Esophagus muscularis mucosa (tissue), 4 donors: ENCODE data around the gene NDUFS8. TPM values are rescaled to one million over a fixed set of nuclear protein-coding genes. Genes with fewer than 3 reads are reported as not detected.

ENCODE experiments used
- DNase-seq: peaks from one replicate; pipeline ENCODE4 v3.0.0-alpha.2; 2017; ENCODE audit errors: extremely low spot score
- H3K27ac ChIP-seq, 4 donors: fragments of 200-600 bp; sonication (generic); replicated peaks in 1 of 4; 1 replicate in 3 of 4; 2 replicates in 1 of 4; pipeline ENCODE4 v1.5.1; 2016 to 2019; ENCODE audit warnings: mild to moderate bottlenecking in 1 of 4
- H3K27me3 ChIP-seq, 4 donors: fragments of 200-600 bp; sonication (generic); one replicate each; pipeline versions ENCODE4 v1.5.1 to v1.6.0; 2016 to 2019
- H3K36me3 ChIP-seq, 4 donors: fragments of 200-600 bp; sonication (generic); one replicate each; pipeline ENCODE4 v1.5.1; 2016 to 2019
- H3K4me1 ChIP-seq, 4 donors: fragments of 200-600 bp; sonication (generic); one replicate each; pipeline ENCODE4 v1.5.1; 2016 to 2019
- H3K4me3 ChIP-seq, 4 donors: fragments of 200-600 bp; sonication (generic); 1 replicate in 2 of 4; 2 replicates in 2 of 4; pipeline ENCODE4 v1.5.1; 2016 to 2019; ENCODE audit warnings: mild to moderate bottlenecking in 4 of 4, moderate library complexity in 1 of 4
- H3K9me3 ChIP-seq, 4 donors: fragments of 200-600 bp; sonication (generic); 1 replicate in 3 of 4; 2 replicates in 1 of 4; pipeline ENCODE4 v1.5.1; 2016 to 2019
- CTCF ChIP-seq, 3 experiments: fragments of 200-600 bp in 2 of 3; fragments of 450-650 bp in 1 of 3; sonication (generic) in 2 of 3; IDR thresholded peaks; one replicate each; pipeline ENCODE4 v1.5.1; 2017 to 2019; ENCODE audit warnings: antibody characterized with exemption in 3 of 3, mild to moderate bottlenecking in 2 of 3, moderate library complexity in 1 of 3
- EP300 ChIP-seq: sonication (generic); formaldehyde crosslinking; IDR thresholded peaks from one replicate; pipeline ENCODE4 v1.6.1; 2017; ENCODE audit warnings: antibody characterized with exemption
- POLR2A ChIP-seq: fragments of 450-650 bp; IDR thresholded peaks from one replicate; pipeline ENCODE4 v1.6.1; 2017; ENCODE audit warnings: antibody characterized with exemption, moderate library complexity, mild to moderate bottlenecking, low read depth
- POLR2AphosphoS5 ChIP-seq, 2 donors: sonication (generic); formaldehyde crosslinking; IDR thresholded peaks; one replicate each; pipeline ENCODE4 v1.6.1; 2017; ENCODE audit warnings: antibody characterized with exemption in 2 of 2
- WGBS: methylation state at CpG from one replicate; pipeline ENCODE4 v1.1.5; 2018; 5-methylcytosine and 5-hydroxymethylcytosine counted together
- intact Hi-C: fragments of 100-400 bp; cut with DNase I; formaldehyde crosslinking; loops from one replicate; pipeline ENCODE4 v1.15.1; 2023
- total RNA-seq, 4 donors: library from RNA; depleted of rRNA; stranded (reverse); fragments of >200 nt; gene quantifications; one replicate each; pipeline versions ENCODE4 v1.1.0 to v1.2.1, GENCODE V29; 2016

The NDUFS8 gene
- total RNA-seq, 4 donors from 2014 or later, result 178 to 271 (median 198) TPM

DNA sequence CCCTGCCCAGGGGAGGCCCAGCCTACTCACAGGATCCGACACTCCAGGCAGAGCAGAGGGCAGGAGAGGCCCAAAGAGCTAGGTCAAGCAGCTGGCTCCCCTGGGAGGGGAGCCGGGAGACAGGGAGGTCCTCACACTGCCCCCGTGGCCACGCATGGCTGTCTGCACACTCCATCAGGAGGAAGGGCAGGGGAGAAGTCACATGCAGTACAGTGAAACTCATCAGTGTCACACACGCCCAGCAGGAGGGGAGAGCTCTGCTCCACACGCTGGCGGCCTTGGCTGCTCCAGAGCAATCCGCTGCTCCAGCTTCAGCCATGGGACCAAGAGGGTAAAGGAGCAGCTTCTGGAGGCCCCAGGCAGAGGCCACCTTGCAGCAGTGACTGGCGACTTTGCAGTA, 22.6 kb downstream of the NDUFS8 start:
- no peak for TF ChIP-seq CTCF (IDR thresholded peaks at IDR 0.05)
- TF ChIP-seq POLR2A, result no peak
- TF ChIP-seq POLR2AphosphoS5 (IDR thresholded peaks at IDR 0.05), result no peak
- TF ChIP-seq EP300, result no peak
- intact Hi-C loops, result no loop called here
- Histone ChIP-seq H3K4me1 (peaks cover 0 to 10% (median 7%) of the 10 kb centered on the region in 4 donors), H3K27ac (no peak overlapping the region), H3K4me3 (no peak overlapping the region), H3K9me3 (no peaks in the 10 kb centered on the region), H3K27me3 (no peaks in the 10 kb centered on the region), H3K36me3 (peaks cover 29 to 76% (median 57%) of the 10 kb centered on the region in 4 donors)
- 74% methylated on average over 8 of the region's 9 CpGs for WGBS
- no peak for DNase-seq

DNA sequence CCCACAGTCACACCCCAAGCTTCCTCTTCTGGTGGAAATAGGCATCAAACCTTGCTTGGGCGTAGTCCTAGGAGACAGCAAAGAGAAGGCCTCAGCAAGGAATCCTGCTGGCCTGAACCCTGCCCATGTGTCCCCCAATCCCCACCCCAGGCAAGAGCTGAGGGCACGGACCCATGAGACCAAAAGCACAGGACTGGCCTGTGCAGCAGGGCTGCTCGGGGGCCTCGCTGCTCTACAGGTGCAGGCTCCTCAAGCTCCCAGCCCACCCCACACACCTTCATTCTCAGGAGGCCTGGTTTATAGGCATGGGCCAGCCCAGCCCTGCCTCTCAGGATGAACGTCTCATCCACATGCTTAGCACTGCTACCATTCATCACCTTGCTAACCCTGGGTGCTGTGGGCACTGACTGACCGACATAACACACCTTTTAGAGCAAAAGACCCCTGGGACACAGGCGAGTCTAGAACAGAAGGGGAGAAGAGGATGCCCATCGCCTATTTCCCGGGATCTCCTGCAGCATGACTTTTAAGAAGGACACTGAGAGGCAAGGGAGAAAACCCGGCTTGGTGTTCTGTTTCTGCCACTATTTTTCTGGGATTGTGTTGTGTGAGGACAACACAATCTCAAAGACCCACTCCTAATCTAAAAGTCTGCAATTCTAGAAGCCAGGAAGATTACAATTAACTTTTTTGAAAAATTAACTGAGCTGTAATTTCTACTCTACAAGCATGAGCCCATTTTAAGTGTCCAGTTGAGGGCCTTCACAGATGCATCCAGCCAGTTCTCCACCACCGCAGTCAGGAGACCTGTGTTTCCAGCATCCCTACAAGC, 23.7 kb downstream of the NDUFS8 start:
- TF ChIP-seq POLR2A, result no peak
- TF ChIP-seq POLR2AphosphoS5 (IDR thresholded peaks at IDR 0.05), result no peak
- no peak for TF ChIP-seq EP300
- no peak for TF ChIP-seq CTCF (IDR thresholded peaks at IDR 0.05)
- Histone ChIP-seq H3K9me3 (no peaks in the 10 kb centered on the region), H3K4me3 (no peak overlapping the region), H3K27me3 (no peaks in the 10 kb centered on the region), H3K4me1 (peaks cover 0 to 10% (median 7%) of the 10 kb centered on the region in 4 donors), H3K27ac (no peak overlapping the region), H3K36me3 (peaks cover 18 to 75% (median 54%) of the 10 kb centered on the region in 4 donors)
- intact Hi-C loops, result no loop called here
- no peak for DNase-seq
- 87% methylated on average over 9 of the region's 11 CpGs for WGBS

DNA sequence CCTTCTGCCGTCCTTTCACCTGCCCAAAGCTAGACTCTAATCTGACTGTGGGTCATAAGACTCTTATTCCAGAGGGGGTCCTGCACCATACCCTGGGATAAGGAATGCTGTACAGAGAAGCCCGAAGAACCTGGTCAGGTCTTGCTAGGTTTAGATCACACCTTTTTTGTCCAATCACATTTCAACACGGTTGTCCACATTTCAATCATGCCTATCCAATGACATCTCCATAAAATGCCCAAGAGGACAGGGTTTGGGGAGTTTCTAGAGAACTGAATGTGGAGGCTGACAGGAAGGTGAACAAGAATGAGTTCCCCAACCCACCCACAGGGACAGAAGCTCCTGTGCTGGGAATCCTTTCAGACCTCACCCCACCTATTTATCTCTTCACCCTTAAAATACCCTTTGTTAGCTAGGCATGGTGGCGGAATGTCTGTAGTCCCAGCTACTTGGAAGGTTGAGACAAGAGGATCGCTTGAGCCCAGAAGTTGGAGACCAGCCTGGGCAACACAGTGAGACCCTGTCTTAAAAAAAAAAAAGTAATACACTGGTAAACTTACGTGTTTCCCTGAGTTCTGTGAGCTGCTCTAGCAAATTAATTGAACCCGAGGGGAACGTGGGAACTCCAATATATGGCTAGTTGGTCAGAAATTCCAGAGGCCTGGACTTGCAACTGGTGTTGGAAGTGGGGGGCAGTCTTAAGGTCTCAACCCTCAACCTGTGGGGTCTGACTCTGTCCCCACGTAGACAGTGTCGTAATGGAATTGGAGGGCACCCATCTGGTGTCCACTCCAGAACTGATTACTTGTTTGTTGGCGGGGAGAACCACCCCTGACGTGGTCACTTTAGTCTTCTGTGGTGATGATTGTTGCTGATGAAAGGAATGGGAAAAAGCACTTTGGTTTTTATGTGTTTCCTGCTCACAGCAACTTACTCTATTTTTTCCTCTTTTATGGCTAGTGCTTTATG, 26.1 kb downstream of the NDUFS8 start:
- TF ChIP-seq EP300, result no peak
- TF ChIP-seq POLR2A, result no peak
- no peak for TF ChIP-seq CTCF (IDR thresholded peaks at IDR 0.05)
- TF ChIP-seq POLR2AphosphoS5 (IDR thresholded peaks at IDR 0.05), result no peak
- no peaks in the 10 kb centered on the region for H3K9me3 ChIP-seq
- peaks cover 10 to 71% (median 41%) of the 10 kb centered on the region in 4 donors for H3K36me3 ChIP-seq
- intact Hi-C loops, result no loop called here
- no peaks in the 10 kb centered on the region for H3K27me3 ChIP-seq
- no peak overlapping the region for H3K27ac ChIP-seq
- no peak for DNase-seq
- whole genome bisulfite sequencing, result 96% methylated on average over 12 of the region's 12 CpGs
- no peak overlapping the region for H3K4me3 ChIP-seq
- H3K4me1 ChIP-seq, result peaks cover 0 to under 1% (median under 1%) of the 10 kb centered on the region in 4 donors

DNA sequence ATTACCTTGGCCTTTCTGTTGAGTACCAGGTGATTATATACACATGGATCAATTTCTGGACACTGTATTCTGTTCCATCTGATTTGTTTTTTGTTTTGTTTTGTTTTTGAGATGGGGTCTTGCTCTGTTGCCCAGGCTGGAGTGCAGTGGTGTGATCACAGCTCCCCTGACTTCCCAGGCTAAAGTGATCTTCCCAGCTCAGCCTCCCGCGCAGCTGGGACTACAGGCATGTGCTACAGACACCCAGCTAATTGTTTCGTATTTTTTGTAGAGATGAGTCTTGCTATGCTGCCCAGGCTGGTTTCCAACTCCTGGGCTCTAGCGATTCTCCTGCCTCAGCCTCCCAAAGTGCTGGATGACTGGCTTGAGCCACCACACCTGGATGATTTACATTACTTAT, 27.3 kb downstream of the NDUFS8 start:
- Histone ChIP-seq H3K4me1 (no peaks in the 10 kb centered on the region), H3K27me3 (no peaks in the 10 kb centered on the region), H3K36me3 (peaks cover 16 to 71% (median 40%) of the 10 kb centered on the region in 4 donors), H3K9me3 (no peaks in the 10 kb centered on the region), H3K4me3 (no peak overlapping the region), H3K27ac (no peak overlapping the region)
- intact Hi-C loops, result no loop called here
- DNase-seq, result no peak
- TF ChIP-seq POLR2A (no peak), CTCF (IDR thresholded peaks at IDR 0.05) (no peak), EP300 (no peak), POLR2AphosphoS5 (IDR thresholded peaks at IDR 0.05) (no peak)
- WGBS, result 91% methylated on average over 4 of the region's 4 CpGs
